A673 (cell line): ENCODE measurements around the gene EYS. TPM values are rescaled to one million over a fixed set of nuclear protein-coding genes. Genes with fewer than 3 reads are reported as not detected.

ENCODE experiments used
- BruUV-seq: library from RNA; stranded (reverse); fragments of 400-500 nt; replicated peaks from 2 replicates; lab custom pipeline; 2021; lab: Mats Ljungman, UMichigan
- CTCF ChIA-PET: fragments of 300-600 bp; sonication (Branson Sonifier 250); formaldehyde crosslinking; loops from one replicate; lab custom pipeline; 2022; ENCODE audit warnings: antibody characterized with exemption; lab: Charles Lee
- POLR2A ChIA-PET: fragments of 300-600 bp; sonication (Branson Sonifier 250); formaldehyde crosslinking; loops from one replicate; lab custom pipeline; 2022; ENCODE audit warnings: antibody characterized with exemption; ENCODE audit not compliant: low non-redundant PET; lab: Charles Lee
- DNase-seq: peaks from one replicate; pipeline ENCODE4 v3.0.0-alpha.2; 2015; ENCODE audit warnings: low spot score
- H3K27ac ChIP-seq: fragments of 200-600 bp; sonication (generic); 2 replicates; pipeline ENCODE4 v1.5.1; 2016; ENCODE audit warnings: mixed run types, low read depth, mild to moderate bottlenecking, mixed read lengths, antibody characterized with exemption, low read length; ENCODE audit not compliant: poor library complexity, severe bottlenecking
- H3K27me3 ChIP-seq: fragments of 200-600 bp; sonication (generic); replicated peaks from 2 replicates; pipeline ENCODE4 v1.6.1; 2017; ENCODE audit warnings: mixed run types, low read depth, mild to moderate bottlenecking, mixed read lengths, antibody characterized with exemption, low read length; ENCODE audit not compliant: insufficient read depth, poor library complexity
- H3K36me3 ChIP-seq: fragments of 200-600 bp; sonication (generic); 2 replicates; pipeline ENCODE4 v1.6.1; 2016; ENCODE audit warnings: mixed run types, mild to moderate bottlenecking, mixed read lengths, antibody characterized with exemption, low read length; ENCODE audit not compliant: insufficient read depth, poor library complexity, severe bottlenecking
- H3K4me1 ChIP-seq: fragments of 200-600 bp; sonication (generic); 2 replicates; pipeline ENCODE4 v1.6.1; 2017; ENCODE audit warnings: mixed run types, mild to moderate bottlenecking, mixed read lengths, antibody characterized with exemption, low read length; ENCODE audit not compliant: insufficient read depth, poor library complexity, severe bottlenecking
- H3K4me3 ChIP-seq: fragments of 200-600 bp; sonication (generic); 2 replicates; pipeline ENCODE4 v1.5.1; 2016; ENCODE audit warnings: low read depth, mixed run types, mild to moderate bottlenecking, mixed read lengths, low read length; ENCODE audit not compliant: poor library complexity, severe bottlenecking
- H3K9me3 ChIP-seq: fragments of 200-600 bp; sonication (generic); 2 replicates; pipeline ENCODE4 v1.6.1; 2016; ENCODE audit warnings: mixed run types, low read depth, mild to moderate bottlenecking, mixed read lengths, antibody characterized with exemption, low read length; ENCODE audit not compliant: poor library complexity, severe bottlenecking
- CTCF ChIP-seq: fragments of 300-800, 200-600 bp; sonication (generic); conservative IDR thresholded peaks from 2 replicates; pipeline ENCODE4 v1.5.1; 2017; ENCODE audit warnings: low read depth, mild to moderate bottlenecking, antibody characterized with exemption, low read length, moderate library complexity, mixed read lengths
- EZH2 ChIP-seq: fragments of 200-600 bp; sonication (generic); IDR thresholded peaks from 2 replicates; pipeline ENCODE4 v1.6.1; 2017; ENCODE audit warnings: borderline replicate concordance, low read depth, mild to moderate bottlenecking, mixed read lengths, antibody characterized with exemption, low read length; ENCODE audit not compliant: poor library complexity, severe bottlenecking
- intact Hi-C: fragments of 100-400 bp; cut with micrococcal nuclease; formaldehyde crosslinking; loops from one replicate; pipeline ENCODE4 v1.10.0; 2022; ENCODE audit not compliant: unreplicated experiment
- total RNA-seq: library from RNA; stranded (reverse); gene quantifications from 2 replicates; pipeline ENCODE4 v1.2.3, GENCODE V29; 2021

The EYS gene
- total RNA-seq, 1 experiment from 2014 or later: 0.47 TPM

DNA sequence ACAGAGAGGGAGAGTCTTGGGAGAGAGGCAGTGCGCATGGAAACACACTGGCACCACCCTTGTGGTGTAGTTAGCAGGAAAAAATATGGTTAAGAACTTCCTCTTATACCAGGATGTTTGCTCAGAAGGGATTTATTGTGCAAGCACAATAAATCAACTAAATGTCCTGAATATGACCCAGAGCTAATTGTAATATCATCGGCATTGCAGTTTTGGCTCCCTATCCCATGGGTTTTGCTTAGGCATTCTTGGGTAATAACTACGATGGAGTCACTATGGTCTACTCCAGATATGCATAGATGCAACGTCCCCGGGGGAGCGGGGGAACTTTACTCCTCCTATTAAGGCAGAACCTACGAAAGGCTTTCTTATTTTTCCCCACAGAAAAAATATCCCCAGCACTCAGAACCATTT lies 751.6 kb downstream of the EYS start:
- TF ChIP-seq EZH2: no peak
- no peaks in the 10 kb centered on the region for H3K27me3 ChIP-seq
- no peaks in the 10 kb centered on the region for H3K4me1 ChIP-seq
- no peaks in the 10 kb centered on the region for H3K9me3 ChIP-seq
- H3K4me3 ChIP-seq: no peak overlapping the region
- no TSS peak for BruUV-seq
- intact Hi-C loops: no loop called here
- ChIA-PET CTCF (no interaction called here), POLR2A (no interaction called here)
- H3K36me3 ChIP-seq: no peaks in the 10 kb centered on the region
- peak; percentile 5 for DNase-seq
- H3K27ac ChIP-seq: no peak overlapping the region

DNA sequence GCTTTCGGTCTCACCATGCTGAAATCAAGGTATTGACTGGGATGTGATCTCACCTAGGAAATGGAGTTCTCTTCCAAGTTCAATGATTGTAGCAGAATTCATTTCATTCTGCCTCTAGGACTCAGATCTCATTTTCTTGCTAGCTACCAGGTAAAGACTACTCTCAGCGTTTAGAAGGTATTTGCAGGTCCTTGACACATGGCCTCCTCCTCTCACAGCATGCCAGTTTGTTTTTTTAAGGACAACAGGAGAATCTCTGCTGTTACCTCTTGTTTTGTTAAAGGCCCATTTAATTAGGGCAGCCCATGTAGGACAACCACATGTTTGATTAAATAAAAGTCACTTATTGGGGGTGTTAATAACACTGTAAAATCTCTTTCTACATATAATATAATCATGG lies 757.8 kb downstream of the EYS start:
- ChIA-PET CTCF (no interaction called here), POLR2A (no interaction called here)
- TF ChIP-seq CTCF (no peak), EZH2 (no peak)

DNA sequence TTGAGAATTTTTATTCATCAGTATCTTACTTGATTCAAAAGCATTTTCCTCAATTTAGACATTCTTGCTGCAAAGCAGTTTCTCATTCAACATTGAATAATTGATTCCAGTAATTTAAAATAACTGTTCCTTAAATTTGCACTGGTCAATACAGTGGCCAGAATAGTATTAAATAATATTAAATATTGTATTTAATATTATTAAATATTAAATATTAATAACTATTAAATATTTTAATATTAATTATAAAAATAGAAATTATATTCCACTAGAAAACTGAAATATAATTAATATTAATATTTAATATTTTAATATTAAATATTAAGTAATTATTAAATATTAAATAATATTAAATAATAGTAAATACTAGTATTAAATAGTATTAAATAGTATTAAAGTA lies 758.8 kb downstream of the EYS start:
- H3K36me3 ChIP-seq: no peaks in the 10 kb centered on the region
- CTCF ChIA-PET: no interaction called here
- no peaks in the 10 kb centered on the region for H3K9me3 ChIP-seq
- no peak overlapping the region for H3K27ac ChIP-seq
- intact Hi-C loops: no loop called here
- no TSS peak for BruUV-seq
- H3K4me3 ChIP-seq: no peak overlapping the region
- POLR2A ChIA-PET: no interaction called here
- no peak for TF ChIP-seq CTCF
- no peak for TF ChIP-seq EZH2
- no peak for DNase-seq
- H3K4me1 ChIP-seq: no peaks in the 10 kb centered on the region
- no peaks in the 10 kb centered on the region for H3K27me3 ChIP-seq

More for the DNA sequence above, 757.8 kb downstream of the EYS start:
- Histone ChIP-seq H3K4me3 (no peak overlapping the region), H3K27me3 (no peaks in the 10 kb centered on the region), H3K36me3 (no peaks in the 10 kb centered on the region), H3K4me1 (no peaks in the 10 kb centered on the region), H3K9me3 (no peaks in the 10 kb centered on the region), H3K27ac (no peak overlapping the region)
- DNase-seq: no peak
- BruUV-seq: no TSS peak
- intact Hi-C loops: no loop called here

GRCh38 chr6:64945450-64945849 lies 761.6 kb downstream of the EYS start:
- TF ChIP-seq EZH2: no peak
- TF ChIP-seq CTCF: no peak
- CTCF ChIA-PET: no interaction called here
- no peak overlapping the region for H3K4me3 ChIP-seq
- H3K27me3 ChIP-seq: no peaks in the 10 kb centered on the region
- no peaks in the 10 kb centered on the region for H3K36me3 ChIP-seq
- intact Hi-C loops: no loop called here
- peaks cover 4% of the 10 kb centered on the region for H3K9me3 ChIP-seq
- DNase-seq: no peak
- no TSS peak for BruUV-seq
- H3K4me1 ChIP-seq: no peaks in the 10 kb centered on the region
- POLR2A ChIA-PET: no interaction called here
- no peak overlapping the region for H3K27ac ChIP-seq
